Neural cell (in vitro differentiated cells): ENCODE measurements around the gene PBX3. TPM values are rescaled to one million over a fixed set of nuclear protein-coding genes. Genes with fewer than 3 reads are reported as not detected.

Source experiments
- H2AFZ ChIP-seq: fragments of 200-600, 300-800 bp; sonication (generic), shearing (Covaris generic); 2 replicates; pipeline ENCODE4 v1.6.0; 2014; ENCODE audit warnings: low read depth, mild to moderate bottlenecking, antibody characterized with exemption, low read length, moderate library complexity
- H3F3A ChIP-seq: fragments of 200-600 bp; shearing (Covaris generic); 2 replicates; pipeline ENCODE4 v1.6.1; 2016; ENCODE audit warnings: mild to moderate bottlenecking, moderate library complexity, mixed read lengths, antibody characterized with exemption, low read length; ENCODE audit not compliant: insufficient read depth, poor library complexity, severe bottlenecking
- H3K27ac ChIP-seq: fragments of 200-600, 300-800 bp; sonication (generic), shearing (Covaris generic); 2 replicates; pipeline ENCODE4 v1.5.1; 2014; ENCODE audit warnings: mild to moderate bottlenecking, low read length, moderate library complexity
- H3K27me3 ChIP-seq: fragments of 300-800, 200-600 bp; sonication (generic), shearing (Covaris generic); 2 replicates; pipeline ENCODE4 v1.6.0; 2014; ENCODE audit warnings: mild to moderate bottlenecking, low read depth, low read length, moderate library complexity; ENCODE audit not compliant: insufficient read depth
- H3K36me3 ChIP-seq: fragments of 300-800, 200-600 bp; sonication (generic), shearing (Covaris generic); 2 replicates; pipeline ENCODE4 v1.5.1; 2014; ENCODE audit warnings: mild to moderate bottlenecking, antibody characterized with exemption, low read length, moderate library complexity; ENCODE audit not compliant: insufficient read depth
- H3K4me2 ChIP-seq: fragments of 300-800, 200-600 bp; sonication (generic), shearing (Covaris generic); 2 replicates; pipeline ENCODE4 v1.6.0; 2014; ENCODE audit warnings: mild to moderate bottlenecking, low read length
- H3K4me3 ChIP-seq: fragments of 300-800, 200-600 bp; sonication (generic), shearing (Covaris generic); 2 replicates; pipeline ENCODE4 v1.5.1; 2014; ENCODE audit warnings: mild to moderate bottlenecking, low read length, moderate library complexity
- H3K79me2 ChIP-seq: fragments of 200-600 bp; shearing (Covaris generic); replicated peaks from 2 replicates; pipeline ENCODE4 v1.6.0; 2014; ENCODE audit warnings: mild to moderate bottlenecking, low read length, moderate library complexity; ENCODE audit not compliant: insufficient read depth
- H3K9ac ChIP-seq: fragments of 300-800, 200-600 bp; sonication (generic), shearing (Covaris generic); 2 replicates; pipeline ENCODE4 v1.6.1; 2016; ENCODE audit warnings: mild to moderate bottlenecking, low read length, mixed read lengths
- H3K9me2 ChIP-seq: fragments of 200-600 bp; shearing (Covaris generic); 2 replicates; pipeline ENCODE4 v1.6.1; 2016; ENCODE audit warnings: mild to moderate bottlenecking, low read length, mixed read lengths; ENCODE audit not compliant: insufficient read depth
- H3K9me3 ChIP-seq: fragments of 200-600, 300-800 bp; sonication (generic), shearing (Covaris generic); 2 replicates; pipeline ENCODE4 v1.6.1; 2016; ENCODE audit warnings: mild to moderate bottlenecking, mixed run types, low read length, moderate library complexity, mixed read lengths
- H4K20me1 ChIP-seq: fragments of 200-600 bp; shearing (Covaris generic); 2 replicates; pipeline ENCODE4 v1.6.1; 2016; ENCODE audit warnings: mild to moderate bottlenecking, mixed run types; ENCODE audit not compliant: insufficient read depth
- EP300 ChIP-seq: fragments of 450-650 bp; conservative IDR thresholded peaks from 2 replicates; pipeline ENCODE4 v1.6.1; 2014; ENCODE audit warnings: antibody characterized with exemption, mild to moderate bottlenecking, moderate library complexity; ENCODE audit not compliant: poor library complexity, severe bottlenecking
- EZH2 ChIP-seq: fragments of 200-600, 300-800 bp; shearing (Covaris generic), sonication (generic); IDR thresholded peaks from 2 replicates; pipeline ENCODE4 v1.6.1; 2014; ENCODE audit warnings: antibody characterized with exemption, low read length, borderline replicate concordance, mild to moderate bottlenecking; ENCODE audit not compliant: insufficient read depth, poor library complexity, severe bottlenecking
- MXI1 ChIP-seq: fragments of 450-650 bp; conservative IDR thresholded peaks from 2 replicates; pipeline ENCODE4 v1.6.1; 2014; ENCODE audit warnings: antibody characterized with exemption, mild to moderate bottlenecking; ENCODE audit not compliant: poor library complexity, severe bottlenecking
- POLR2AphosphoS5 ChIP-seq: IDR thresholded peaks from 2 replicates; pipeline ENCODE4 v1.6.1; 2012
- RAD21 ChIP-seq: fragments of 450-650 bp; conservative IDR thresholded peaks from 2 replicates; pipeline ENCODE4 v1.6.1; 2014; ENCODE audit warnings: antibody characterized with exemption, mild to moderate bottlenecking, moderate library complexity
- REST ChIP-seq: IDR thresholded peaks from 2 replicates; pipeline ENCODE4 v1.6.1; 2012; ENCODE audit warnings: borderline replicate concordance
- SMC3 ChIP-seq: fragments of 450-650 bp; conservative IDR thresholded peaks from 2 replicates; pipeline ENCODE4 v1.6.1; 2014; ENCODE audit warnings: antibody characterized with exemption, mild to moderate bottlenecking, moderate library complexity; ENCODE audit not compliant: poor library complexity
- TAF1 ChIP-seq: IDR thresholded peaks from 2 replicates; pipeline ENCODE4 v1.6.1; 2012; ENCODE audit warnings: low read depth
- polyA plus RNA-seq: library from polyadenylated mRNA; depleted of rRNA; stranded (reverse); fragments of >200 nt; gene quantifications from 2 replicates; pipeline ENCODE4 v1.2.3, GENCODE V29; 2014
- TF ChIP-seq, protein P1 (sequence below): fragments of 450-650 bp; IDR thresholded peaks from 2 replicates; pipeline ENCODE4 v1.5.1; 2014; ENCODE audit warnings: antibody characterized with exemption, mild to moderate bottlenecking, moderate library complexity; ENCODE audit not compliant: poor library complexity, severe bottlenecking

Gene PBX3
- polyA plus RNA-seq, 1 donor from 2014 or later, result 398 TPM

DNA sequence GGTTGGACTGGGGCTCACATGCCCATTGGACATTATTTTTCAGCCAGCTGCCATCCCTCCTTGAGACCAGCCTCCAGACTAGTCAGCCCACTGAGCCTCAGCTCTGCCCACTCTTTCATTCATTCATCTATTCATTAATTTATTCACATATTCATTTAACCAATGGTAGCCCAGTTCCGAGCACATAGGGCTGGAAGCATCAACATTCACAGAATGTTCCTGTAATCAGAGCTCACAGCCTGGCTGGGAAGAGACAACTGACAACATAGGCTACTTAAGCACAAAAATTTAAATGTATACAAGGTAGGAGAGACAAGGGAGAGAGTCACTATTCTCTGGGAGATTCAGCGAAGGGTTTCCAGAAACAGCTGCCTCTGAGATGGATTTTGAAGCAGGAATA is 17.0 kb upstream of the PBX3 start:
- TF ChIP-seq SMC3 (no peak), TAF1 (no peak)

DNA sequence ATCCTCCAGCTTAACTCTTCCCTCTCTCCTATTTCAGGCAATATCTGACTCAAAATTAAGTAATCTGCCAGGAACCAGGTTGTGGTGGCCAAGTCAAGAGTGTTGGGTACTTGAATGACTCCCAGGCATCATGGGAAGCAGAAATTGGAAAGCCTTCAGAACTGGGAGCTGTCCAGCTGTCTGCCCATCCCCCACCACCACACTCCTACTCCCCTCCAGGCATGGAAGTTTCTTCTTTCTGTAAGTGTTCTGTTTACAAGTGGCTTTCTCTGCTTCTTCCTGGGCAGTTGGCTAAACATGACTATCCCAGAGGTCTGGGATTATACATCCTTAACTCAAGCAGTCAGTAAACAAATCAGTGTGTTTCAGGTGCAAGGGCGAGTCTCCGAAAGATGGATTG is 14.6 kb upstream of the PBX3 start:
- Histone ChIP-seq H3K9me2 (no peaks in the 10 kb centered on the region), H3K27ac (no peak overlapping the region), H2AFZ (no peak overlapping the region), H3K4me2 (no peak overlapping the region), H3K36me3 (no peaks in the 10 kb centered on the region), H3K27me3 (no peaks in the 10 kb centered on the region), H3F3A (no peaks in the 10 kb centered on the region), H3K4me3 (no peak overlapping the region), H3K79me2 (no peaks in the 10 kb centered on the region), H3K9ac (no peak overlapping the region), H3K9me3 (no peaks in the 10 kb centered on the region), H4K20me1 (no peaks in the 10 kb centered on the region)
- TF ChIP-seq SMC3 (no peak), POLR2AphosphoS5 (no peak), REST (no peak), EP300 (no peak), TAF1 (no peak), EZH2 (no peak), RAD21 (no peak), MXI1 (no peak)
- TF ChIP-seq, protein P1, sequence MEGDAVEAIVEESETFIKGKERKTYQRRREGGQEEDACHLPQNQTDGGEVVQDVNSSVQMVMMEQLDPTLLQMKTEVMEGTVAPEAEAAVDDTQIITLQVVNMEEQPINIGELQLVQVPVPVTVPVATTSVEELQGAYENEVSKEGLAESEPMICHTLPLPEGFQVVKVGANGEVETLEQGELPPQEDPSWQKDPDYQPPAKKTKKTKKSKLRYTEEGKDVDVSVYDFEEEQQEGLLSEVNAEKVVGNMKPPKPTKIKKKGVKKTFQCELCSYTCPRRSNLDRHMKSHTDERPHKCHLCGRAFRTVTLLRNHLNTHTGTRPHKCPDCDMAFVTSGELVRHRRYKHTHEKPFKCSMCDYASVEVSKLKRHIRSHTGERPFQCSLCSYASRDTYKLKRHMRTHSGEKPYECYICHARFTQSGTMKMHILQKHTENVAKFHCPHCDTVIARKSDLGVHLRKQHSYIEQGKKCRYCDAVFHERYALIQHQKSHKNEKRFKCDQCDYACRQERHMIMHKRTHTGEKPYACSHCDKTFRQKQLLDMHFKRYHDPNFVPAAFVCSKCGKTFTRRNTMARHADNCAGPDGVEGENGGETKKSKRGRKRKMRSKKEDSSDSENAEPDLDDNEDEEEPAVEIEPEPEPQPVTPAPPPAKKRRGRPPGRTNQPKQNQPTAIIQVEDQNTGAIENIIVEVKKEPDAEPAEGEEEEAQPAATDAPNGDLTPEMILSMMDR, result no peak

More for the DNA sequence above, 17.0 kb upstream of the PBX3 start:
- Histone ChIP-seq H3K27me3 (no peaks in the 10 kb centered on the region), H3K4me2 (no peak overlapping the region), H3K79me2 (no peaks in the 10 kb centered on the region), H3K4me3 (no peak overlapping the region), H3K9me3 (no peaks in the 10 kb centered on the region), H3K36me3 (no peaks in the 10 kb centered on the region), H3K9me2 (no peaks in the 10 kb centered on the region), H3K9ac (no peak overlapping the region), H4K20me1 (no peaks in the 10 kb centered on the region), H2AFZ (no peak overlapping the region), H3K27ac (no peak overlapping the region), H3F3A (no peaks in the 10 kb centered on the region)

- no peak overlapping the region for H3K9ac ChIP-seq
- no peaks in the 10 kb centered on the region for H3K9me3 ChIP-seq
- H3K9me2 ChIP-seq, result no peaks in the 10 kb centered on the region
- no peaks in the 10 kb centered on the region for H3K79me2 ChIP-seq
- H3K4me2 ChIP-seq, result no peak overlapping the region
- no peaks in the 10 kb centered on the region for H3K27me3 ChIP-seq
- no peak overlapping the region for H2AFZ ChIP-seq
- no peak overlapping the region for H3K27ac ChIP-seq
- no peak for TF ChIP-seq EP300
- H3K4me3 ChIP-seq, result no peak overlapping the region
- no peaks in the 10 kb centered on the region for H4K20me1 ChIP-seq
- H3F3A ChIP-seq, result no peaks in the 10 kb centered on the region
- no peaks in the 10 kb centered on the region for H3K36me3 ChIP-seq
Observed at GRCh38 chr9:125739436-125739835, 7.7 kb upstream of the PBX3 start.
